K562 (cell line): Measurements from ENCODE around the gene ZSWIM3. TPM values are rescaled to one million over a fixed set of nuclear protein-coding genes. Genes with fewer than 3 reads are reported as not detected.
A peak's percentile ranks its signal among the peaks of the same experiment; 100 is the strongest.

Experiments
- ATAC-seq: fragments of 200-7000 bp; cut with Tn5 transposase; 3 replicates; pipeline ENCODE4 v1.9.1; 2020; ENCODE audit warnings: moderate library complexity
- BruUV-seq: library from RNA; stranded (reverse); fragments of 400-500 nt; replicated peaks from 2 replicates; lab custom pipeline; 2021; lab: Mats Ljungman, UMichigan
- CTCF ChIA-PET: fragments of 300-600 bp; formaldehyde crosslinking; extraction: SDS; loops from one replicate; lab custom pipeline; 2021; ENCODE audit warnings: low intra/inter-chr PET ratio; lab: Yijun Ruan, JAX
- POLR2A ChIA-PET: fragments of 300-600, 350-650 bp; sonication (Branson Sonifier 250); formaldehyde crosslinking; extraction: SDS; loops from one replicate; lab custom pipeline; 2021; ENCODE audit warnings: antibody characterized with exemption, inconsistent platforms; lab: Yijun Ruan, JAX
- DNase-seq, 4 experiments: peaks; one replicate each; pipeline versions ENCODE4 v3.0.0 to v3.0.0-alpha.2; 2011 to 2018; ENCODE audit warnings: low spot score in 3 of 4, mixed read lengths in 3 of 4; ENCODE audit errors: extremely low read depth in 1 of 4
- FAIRE-seq: peaks from 2 replicates; lab custom pipeline; 2011; peaks lifted over from hg19 to GRCh38; lab: Jason Lieb, UNC
- H2AFZ ChIP-seq: 2 replicates; pipeline ENCODE4 v1.6.0; 2011; ENCODE audit warnings: low read depth, low read length, control low read depth, inconsistent platforms
- H3K27ac ChIP-seq: fragments of 200-600 bp; 3 replicates; pipeline ENCODE4 v1.8.0; 2011; ENCODE audit warnings: low read depth, mild to moderate bottlenecking, control low read depth, inconsistent platforms, low read length, moderate library complexity, mixed read lengths; ENCODE audit errors: extremely low read depth
- H3K27me3 ChIP-seq, 2 experiments: fragments of 300-600 bp in 1 of 2; 2 replicates in 1 of 2; 3 replicates in 1 of 2; pipeline versions ENCODE4 v1.6.0 to v1.8.0; 2011; ENCODE audit warnings: inconsistent platforms in 2 of 2, low read length in 2 of 2, mild to moderate bottlenecking in 1 of 2, mixed read lengths in 1 of 2, moderate library complexity in 1 of 2; ENCODE audit not compliant: control insufficient read depth in 2 of 2, insufficient read depth in 2 of 2
- H3K36me3 ChIP-seq: fragments of 300-600 bp; 3 replicates; pipeline ENCODE4 v1.8.0; 2011; ENCODE audit warnings: mild to moderate bottlenecking, low read length, inconsistent platforms; ENCODE audit not compliant: control insufficient read depth, insufficient read depth
- H3K4me1 ChIP-seq, 2 experiments: fragments of 200-600 bp in 1 of 2; replicated peaks in 1 of 2; 2 replicates in 1 of 2; 3 replicates in 1 of 2; pipeline versions ENCODE4 v1.5.1 to v1.8.0; 2011; ENCODE audit warnings: inconsistent platforms in 2 of 2, low read length in 2 of 2, mild to moderate bottlenecking in 1 of 2, mixed read lengths in 1 of 2, moderate library complexity in 1 of 2; ENCODE audit not compliant: control insufficient read depth in 2 of 2, insufficient read depth in 2 of 2
- H3K4me2 ChIP-seq: 2 replicates; pipeline ENCODE4 v1.6.1; 2011; ENCODE audit warnings: low read length, control low read depth, inconsistent platforms, mixed read lengths; ENCODE audit not compliant: insufficient read depth
- H3K4me3 ChIP-seq: fragments of 200-600 bp; sonication (generic), shearing (Covaris generic); 2 replicates; pipeline ENCODE4 v1.5.1; 2016; ENCODE audit warnings: control low read depth, inconsistent platforms
- H3K79me2 ChIP-seq: fragments of 200-600 bp; 3 replicates; pipeline ENCODE4 v1.8.0; 2011; ENCODE audit warnings: low read length, inconsistent platforms; ENCODE audit not compliant: control insufficient read depth, insufficient read depth
- H3K9ac ChIP-seq, 2 experiments: 2 replicates each; pipeline versions ENCODE4 v1.6.0 to v1.6.1; 2011; ENCODE audit warnings: low read depth in 2 of 2, low read length in 2 of 2, control low read depth in 1 of 2, inconsistent platforms in 1 of 2, mild to moderate bottlenecking in 1 of 2, mixed read lengths in 1 of 2; ENCODE audit not compliant: insufficient read depth in 1 of 2
- H3K9me1 ChIP-seq: one replicate; pipeline ENCODE4 v1.6.0; 2011; ENCODE audit warnings: inconsistent platforms, mild to moderate bottlenecking, low read length, moderate library complexity; ENCODE audit not compliant: control insufficient read depth, insufficient read depth
- H3K9me3 ChIP-seq: replicated peaks from 2 replicates; pipeline ENCODE4 v1.5.1; 2011; ENCODE audit warnings: low read depth, low read length, inconsistent platforms; ENCODE audit not compliant: control insufficient read depth, insufficient read depth
- H4K20me1 ChIP-seq: replicated peaks from 2 replicates; pipeline ENCODE4 v1.6.1; 2011; ENCODE audit warnings: low read length, inconsistent platforms, mixed read lengths; ENCODE audit not compliant: control insufficient read depth, insufficient read depth
- CHD7 ChIP-seq: fragments of 200-600 bp; sonication (generic); IDR thresholded peaks from one replicate; pipeline ENCODE4 v1.6.1; 2012; ENCODE audit warnings: mild to moderate bottlenecking, low read depth, low read length, inconsistent platforms
- DNMT1 ChIP-seq: fragments of 450-650 bp; IDR thresholded peaks from 2 replicates; pipeline ENCODE4 v1.6.1; 2016; ENCODE audit warnings: antibody characterized with exemption, mild to moderate bottlenecking
- NBN ChIP-seq: fragments of 450-650 bp; IDR thresholded peaks from 2 replicates; pipeline ENCODE4 v1.6.1; 2016; ENCODE audit warnings: low read depth, mild to moderate bottlenecking
- NR2C2 ChIP-seq, 2 experiments: fragments of 200-800 bp in 1 of 2; sonication (Bioruptor generic) in 1 of 2; sonication (generic) in 1 of 2; formaldehyde crosslinking in 1 of 2; IDR thresholded peaks; 2 replicates each; pipeline versions ENCODE4 v1.6.1 to v1.8.0; 2016 to 2022; ENCODE audit warnings: mild to moderate bottlenecking in 1 of 2, missing compliant biosample characterization in 1 of 2, missing genetic modification characterization in 1 of 2, missing genetic modification reagents in 1 of 2
- RCOR1 ChIP-seq, 2 experiments: IDR thresholded peaks; 2 replicates each; pipeline ENCODE4 v1.6.1; 2012; ENCODE audit warnings: low read depth in 2 of 2, low read length in 2 of 2, borderline replicate concordance in 1 of 2, improper control_type of control experiment in 1 of 2
- ZBTB9 ChIP-seq: fragments of 450-650 bp; formaldehyde crosslinking; IDR thresholded peaks from 2 replicates; pipeline ENCODE4 v1.4.0; 2020; ENCODE audit warnings: mild to moderate bottlenecking, moderate library complexity
- ZNF316 ChIP-seq: fragments of 450-650 bp; IDR thresholded peaks from 2 replicates; pipeline ENCODE4 v1.6.1; 2016
- WGBS: fragments of 100-300 bp; shearing (Covaris generic); methylation state at CpG from one replicate; pipeline ENCODE4 v1.1.6; 2016; ENCODE audit warnings: low coverage, mixed read lengths; ENCODE audit not compliant: insufficient coverage; ENCODE audit errors: missing lambda C conversion rate; 5-methylcytosine and 5-hydroxymethylcytosine counted together
- in situ Hi-C: fragments of 300-500 bp; cut with MboI; formaldehyde crosslinking; loops from 4 replicates; pipeline ENCODE4 v1.15.0; 2018; ENCODE audit warnings: inconsistent platforms, mixed read lengths
- intact Hi-C: fragments of 100-400 bp; cut with micrococcal nuclease; formaldehyde crosslinking; loops from 2 replicates; pipeline ENCODE4 v1.14.2; 2022
- polyA plus RNA-seq, 8 experiments: library from polyadenylated mRNA; depleted of rRNA in 4 of 8; stranded (reverse) in 5 of 8; unstranded in 3 of 8; fragments of >200 nt; fragmentation: Nextera tagmentation in 2 of 8; fragmentation: Illumina TruSeq in 1 of 8; extraction: Ambion mirVana in 2 of 8; extraction: Trizol in 1 of 8; gene quantifications; 2 replicates each; pipeline versions ENCODE4 v1.2.1 to v1.2.3, GENCODE V29; 2011 to 2014; ENCODE audit warnings: inconsistent platforms in 1 of 8, missing spikeins in 1 of 8
- total RNA-seq, 7 experiments: library from RNA; depleted of rRNA in 6 of 7; stranded (reverse); fragments of >200 nt in 6 of 7; fragmentation: Illumina TruSeq in 2 of 7; extraction: Trizol in 2 of 7; gene quantifications; 2 replicates each; pipeline versions ENCODE4 v1.2.1 to v1.2.3, GENCODE V29; 2011 to 2021; ENCODE audit warnings: low replicate concordance in 1 of 7

Gene ZSWIM3
- total and polyA plus RNA-seq, 9 of the 15 experiments (the other 6 are each of a cell fraction or from before 2014, with no cell fraction given), result 1.7 to 4.3 (median 2.9) TPM

- Histone ChIP-seq H3K4me1 (peaks cover 32 to 34% of the 10 kb centered on the region in 2 experiments), H3K4me3 (peak within 1 kb of the TSS; percentile 43), H2AFZ (peak within 1 kb of the TSS; percentile 72), H4K20me1 (no peaks in the 10 kb centered on the region), H3K9me1 (no peaks in the 10 kb centered on the region), H3K27me3 (no peaks in the 10 kb centered on the region), H3K9me3 (no peaks in the 10 kb centered on the region), H3K79me2 (no peaks in the 10 kb centered on the region), H3K36me3 (no peaks in the 10 kb centered on the region), H3K9ac (peak within 1 kb of the TSS; percentile 19 to 86; a peak in 3 of 4 replicates), H3K27ac (no peak within 1 kb of the TSS), H3K4me2 (peak within 1 kb of the TSS; percentile 68)
- DNase-seq, result peak in 2 of 4 experiments; percentile 57 to 61
- POLR2A ChIA-PET, result interaction anchor here (0.5 to 1.6 kb wide), 9 partner anchors 8 to 136 kb away, joined by 3 to 6 read pairs (median 4); partner anchors contain the start of gene PCIF1
- in situ Hi-C loops, result no loop called here
- peak; percentile 75 for ATAC-seq
- no TSS peak for BruUV-seq
- intact Hi-C loops, result loop anchor here (10.0 kb wide), 1 partner anchor 52 kb away; the partner anchor contains the start of genes SPATA25 and ZSWIM1
- 17% methylated on average over 16 of the region's 35 CpGs for WGBS
- CTCF ChIA-PET, result no interaction called here
- FAIRE-seq, result no peak
- TF ChIP-seq NR2C2 (CRISPR knock-in tag; IDR thresholded peaks at IDR 0.05) (no peak), NR2C2 (tag; IDR thresholded peaks at IDR 0.05) (no peak), ZBTB9 (no peak), CHD7 (no peak), RCOR1 (IDR thresholded peaks at IDR 0.05; ENCODE audit: borderline replicate concordance in 1 of 2, low read depth in 2 of 2, low read length in 2 of 2) (no peak), DNMT1 (no peak), NBN (no peak), ZNF316 (no peak)
Observed at GRCh38 chr20:45833030-45833882, 24.2 kb upstream of the ZSWIM3 start, which contains the start of gene SNX21. Gene SNX21 (plus strand): TSS chr20:45833799. CDS start chr20:45833920, 121 bp downstream.
